Measurements from ENCODE around the gene PM20D2. TPM values are rescaled to one million over a fixed set of nuclear protein-coding genes. Genes with fewer than 3 reads are reported as not detected.

Gene PM20D2
- total and polyA plus RNA-seq, 2 of the 13 experiments (the other 11 are each of a cell fraction or from before 2014, with no cell fraction given), result 13.3 to 26.3 TPM

GRCh38 chr6:89117211-89118108 is 28.4 kb upstream of the PM20D2 start, which contains the start of gene SRSF12 (continued):
- TF ChIP-seq THAP8 (CRISPR knock-in tag; IDR thresholded peaks at IDR 0.05; ENCODE audit: borderline replicate concordance) (no peak), ZMYM3 (CRISPR knock-in tag; IDR thresholded peaks at IDR 0.05) (no peak), GABPB1 (CRISPR knock-in tag; IDR thresholded peaks at IDR 0.05) (peak; percentile 56; the same call in 1 of the 2 replicates), NFKB2 (CRISPR knock-in tag; IDR thresholded peaks at IDR 0.05; ENCODE audit: borderline replicate concordance) (peak; percentile 51; the same call in 1 of the 2 replicates), MYPOP (CRISPR knock-in tag; IDR thresholded peaks at IDR 0.05) (peak; percentile 81), ZFP1 (CRISPR knock-in tag; IDR thresholded peaks at IDR 0.05) (no peak), MED13 (CRISPR knock-in tag; IDR thresholded peaks at IDR 0.05) (no peak), HNRNPK (IDR thresholded peaks at IDR 0.05; ENCODE audit: low read depth, low read length, poor library complexity, severe bottlenecking) (no peak), ZNF501 (CRISPR knock-in tag; IDR thresholded peaks at IDR 0.05) (no peak), ZSCAN20 (CRISPR knock-in tag; IDR thresholded peaks at IDR 0.05; ENCODE audit: borderline replicate concordance) (peak; percentile 78; the same call in 1 of the 2 replicates), YEATS4 (CRISPR knock-in tag; IDR thresholded peaks at IDR 0.05; ENCODE audit: borderline replicate concordance) (no peak), HNRNPLL (IDR thresholded peaks at IDR 0.05; ENCODE audit: low read depth, low read length, poor library complexity, severe bottlenecking) (no peak), RBAK (CRISPR knock-in tag; IDR thresholded peaks at IDR 0.05) (no peak), GABPA (IDR thresholded peaks at IDR 0.05; ENCODE audit: low read depth, low read length) (no peak), GABPA (CRISPR knock-in tag; IDR thresholded peaks at IDR 0.05; ENCODE audit: low read depth) (no peak), KLF15 (CRISPR knock-in tag; IDR thresholded peaks at IDR 0.05; ENCODE audit: borderline replicate concordance) (no peak), ZNF776 (CRISPR knock-in tag; IDR thresholded peaks at IDR 0.05) (peak; percentile 59; the same call in 1 of the 2 replicates), SPEN (CRISPR knock-in tag; IDR thresholded peaks at IDR 0.05; ENCODE audit: low read depth) (peak; percentile 48; the same call in 1 of the 2 replicates), SNAPC2 (CRISPR knock-in tag; IDR thresholded peaks at IDR 0.05) (no peak), REL (CRISPR knock-in tag; conservative IDR thresholded peaks at IDR 0.05) (no peak), KDM4B (CRISPR knock-in tag; IDR thresholded peaks at IDR 0.05) (no peak), PREB (CRISPR knock-in tag; IDR thresholded peaks at IDR 0.05) (no peak), ZNF180 (CRISPR knock-in tag; IDR thresholded peaks at IDR 0.05; ENCODE audit: borderline replicate concordance, low read depth) (no peak), SP5 (CRISPR knock-in tag; IDR thresholded peaks at IDR 0.05; ENCODE audit: borderline replicate concordance, low read depth) (no peak), ZNF678 (CRISPR knock-in tag; IDR thresholded peaks at IDR 0.05) (no peak)
- TF ChIP-seq, protein P1, sequence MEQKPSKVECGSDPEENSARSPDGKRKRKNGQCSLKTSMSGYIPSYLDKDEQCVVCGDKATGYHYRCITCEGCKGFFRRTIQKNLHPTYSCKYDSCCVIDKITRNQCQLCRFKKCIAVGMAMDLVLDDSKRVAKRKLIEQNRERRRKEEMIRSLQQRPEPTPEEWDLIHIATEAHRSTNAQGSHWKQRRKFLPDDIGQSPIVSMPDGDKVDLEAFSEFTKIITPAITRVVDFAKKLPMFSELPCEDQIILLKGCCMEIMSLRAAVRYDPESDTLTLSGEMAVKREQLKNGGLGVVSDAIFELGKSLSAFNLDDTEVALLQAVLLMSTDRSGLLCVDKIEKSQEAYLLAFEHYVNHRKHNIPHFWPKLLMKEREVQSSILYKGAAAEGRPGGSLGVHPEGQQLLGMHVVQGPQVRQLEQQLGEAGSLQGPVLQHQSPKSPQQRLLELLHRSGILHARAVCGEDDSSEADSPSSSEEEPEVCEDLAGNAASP (CRISPR knock-in tag; IDR thresholded peaks at IDR 0.05; ENCODE audit: borderline replicate concordance), result no peak

Measured in HepG2 (cell line).